Fibroblast of skin of right biceps (primary cell): Measurements from ENCODE around the gene LTV1.
A peak's percentile ranks its signal among the peaks of the same experiment; 100 is the strongest.
"Not testable (repeated sequence)": the region's sequence is repeated elsewhere in the genome, so short reads cannot be mapped to it uniquely, and the experiment has no call there.

Experiments used
- DNase-seq: peaks from one replicate; pipeline ENCODE4 v3.0.0-alpha.2; 2013

Gene LTV1

DNA sequence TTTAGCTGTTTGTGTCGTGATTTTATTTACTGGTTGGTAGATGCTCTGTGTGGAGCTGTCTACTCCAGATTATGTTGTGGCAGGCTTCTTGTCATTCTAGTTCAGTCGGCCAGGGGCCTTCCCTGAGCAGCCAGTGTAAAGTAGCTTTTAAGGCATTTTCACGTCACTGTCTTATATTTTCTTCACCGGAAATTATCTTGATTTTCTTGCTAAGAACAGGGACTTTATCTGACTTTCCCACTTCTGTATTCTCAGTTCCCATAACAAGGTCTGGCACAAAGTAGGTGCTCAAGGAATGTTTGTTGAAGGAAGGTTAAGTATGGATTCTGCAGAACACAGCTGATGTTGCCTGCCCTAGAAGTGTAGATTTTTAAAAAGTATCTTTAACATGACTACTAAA lies 868 bp downstream of the LTV1 start:
- peak; percentile 1 for DNase-seq

DNA sequence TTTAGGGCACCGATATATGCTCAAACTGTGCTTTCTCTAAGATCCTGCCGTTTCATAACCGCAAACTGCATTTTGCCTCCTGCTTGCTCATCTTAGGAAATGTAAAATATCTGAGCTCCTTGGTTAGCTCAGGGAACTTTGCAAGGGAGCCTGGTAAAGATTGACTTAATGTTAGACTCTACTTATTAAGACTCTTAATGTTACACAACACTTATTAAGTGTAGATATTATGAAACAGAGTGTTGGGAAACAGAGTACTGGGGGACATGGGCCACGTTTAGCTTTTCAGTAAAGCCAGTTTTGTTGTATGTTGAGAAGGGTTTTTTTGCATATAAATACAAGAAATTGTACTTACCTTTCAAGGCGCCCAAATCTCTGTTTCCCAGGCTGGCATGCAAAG lies 1.9 kb downstream of the LTV1 start:
- no peak for DNase-seq

DNA sequence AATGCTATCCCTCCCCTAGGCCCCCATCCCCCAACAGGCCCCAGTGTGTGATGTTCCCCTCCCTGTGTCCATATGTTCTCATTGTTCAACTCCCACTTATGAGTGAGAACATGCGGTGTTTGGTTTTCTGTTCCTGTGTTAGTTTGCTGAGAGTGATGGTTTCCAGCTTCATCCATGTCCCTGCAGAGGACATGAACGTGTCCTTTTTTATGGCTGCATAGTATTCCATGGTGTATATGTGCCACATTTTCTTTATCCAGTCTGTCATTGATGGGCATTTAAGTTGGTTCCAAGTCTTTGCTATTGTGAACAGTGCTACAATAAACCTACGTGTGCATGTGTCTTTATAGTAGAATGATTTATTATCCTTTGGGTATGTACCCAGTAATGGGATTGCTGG lies 8.6 kb downstream of the LTV1 start:
- not testable (repeated sequence) for DNase-seq

DNA sequence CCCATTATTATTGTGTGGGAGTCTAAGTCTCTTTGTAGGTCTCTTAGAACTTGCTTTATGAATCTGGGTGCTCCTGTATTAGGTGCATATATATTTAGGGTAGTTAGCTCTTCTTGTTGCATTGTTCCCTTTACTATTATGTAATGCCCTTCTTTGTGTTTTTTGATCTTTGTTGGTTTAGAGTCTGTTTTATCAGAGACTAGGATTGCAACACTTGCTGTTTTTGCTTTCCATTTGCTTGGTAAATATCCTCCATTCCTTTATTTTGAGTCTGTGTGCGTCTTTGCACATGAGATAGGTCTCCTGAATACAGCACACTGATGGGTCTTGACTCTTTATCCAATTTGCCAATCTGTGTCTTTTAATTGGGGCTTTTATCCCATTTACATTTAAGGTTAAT lies 11.9 kb downstream of the LTV1 start:
- not testable (repeated sequence) for DNase-seq

DNA sequence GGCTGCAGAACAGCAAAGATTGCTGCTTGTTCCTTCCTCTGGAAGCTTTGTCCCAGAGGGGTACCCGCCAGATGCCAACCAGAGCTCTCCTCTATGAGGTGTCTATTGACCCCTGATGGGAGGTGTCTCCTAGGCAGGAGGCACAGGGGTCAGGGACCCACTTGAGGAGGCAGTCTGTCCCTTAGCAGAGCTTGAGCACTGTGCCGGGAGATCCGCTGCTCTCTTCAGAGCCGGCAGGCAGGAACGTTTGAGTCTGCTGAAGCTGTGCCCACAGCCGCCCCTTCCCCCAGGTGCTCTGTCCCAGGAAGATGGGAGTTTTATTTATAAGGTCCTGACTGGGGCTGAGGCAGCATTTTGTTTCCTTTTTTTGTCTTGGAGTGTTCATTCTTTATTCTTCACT lies 13.6 kb downstream of the LTV1 start:
- not testable (repeated sequence) for DNase-seq

DNA sequence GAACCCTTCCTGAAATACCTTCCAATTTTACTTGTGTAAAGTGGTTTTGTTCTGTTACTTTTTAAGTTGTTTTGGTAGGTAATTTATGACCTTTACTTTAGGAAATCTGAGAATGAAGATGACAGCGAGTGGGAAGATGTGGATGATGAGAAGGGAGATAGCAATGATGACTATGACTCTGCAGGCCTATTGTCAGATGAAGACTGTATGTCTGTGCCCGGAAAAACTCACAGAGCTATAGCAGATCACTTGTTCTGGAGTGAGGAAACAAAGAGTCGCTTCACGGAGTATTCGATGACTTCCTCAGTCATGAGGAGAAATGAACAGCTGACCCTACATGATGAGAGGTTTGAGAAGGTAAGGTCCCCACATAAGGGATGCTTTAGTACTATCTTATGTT lies 14.5 kb downstream of the LTV1 start:
- no peak for DNase-seq

DNA sequence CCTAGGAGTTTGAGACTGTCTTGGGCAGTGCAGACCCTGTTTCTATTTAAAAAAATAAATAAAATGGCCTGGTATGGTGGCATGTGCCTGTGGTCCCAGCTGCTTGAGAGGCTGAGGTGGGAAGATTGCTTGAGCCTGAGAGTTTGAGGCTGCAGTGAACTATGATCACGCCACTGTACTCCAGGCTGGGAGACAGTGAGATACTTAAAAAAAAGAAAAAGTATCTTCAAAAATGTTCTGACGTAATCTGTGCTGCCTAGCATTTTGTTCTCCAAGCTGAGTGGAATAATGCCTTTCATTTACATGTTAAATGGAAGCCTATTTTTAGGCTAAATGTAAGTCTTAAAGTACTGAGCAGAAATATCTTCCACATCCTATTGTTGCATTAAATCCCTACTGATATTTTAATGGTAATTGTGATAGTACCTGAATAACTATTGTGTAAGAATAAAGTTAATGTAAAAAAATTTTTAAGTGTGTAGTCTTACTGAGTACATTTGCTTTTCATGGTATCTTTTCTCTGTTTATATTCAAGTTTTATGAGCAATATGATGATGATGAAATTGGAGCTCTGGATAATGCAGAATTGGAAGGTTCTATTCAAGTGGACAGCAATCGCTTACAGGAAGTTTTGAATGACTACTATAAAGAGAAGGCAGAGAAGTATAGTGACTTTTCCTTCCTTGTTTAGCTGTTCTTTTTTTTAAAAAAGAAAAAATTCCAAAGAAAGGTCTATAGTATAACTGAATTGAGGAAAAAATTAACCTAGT lies 16.9 kb downstream of the LTV1 start:
- DNase-seq: no peak

DNA sequence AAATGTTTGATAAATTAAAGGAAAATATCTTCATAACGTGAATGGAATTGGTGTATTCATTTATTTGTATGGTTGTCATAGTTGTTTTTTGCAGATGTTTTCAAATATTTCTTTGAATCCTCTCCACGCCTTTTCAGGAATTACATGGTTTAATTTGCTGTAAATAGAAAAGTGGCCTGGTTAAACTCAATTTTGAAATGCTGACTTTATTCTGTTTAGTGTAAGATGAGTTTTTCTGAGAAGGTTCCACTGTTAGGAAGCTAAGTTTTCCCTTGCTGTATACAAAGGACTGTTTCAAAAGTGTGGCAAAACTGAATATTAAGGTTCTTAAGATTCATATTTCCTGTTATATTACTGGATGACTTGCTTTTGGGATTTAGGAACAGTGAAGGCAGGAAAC lies 20.6 kb downstream of the LTV1 start:
- DNase-seq: no peak

DNA sequence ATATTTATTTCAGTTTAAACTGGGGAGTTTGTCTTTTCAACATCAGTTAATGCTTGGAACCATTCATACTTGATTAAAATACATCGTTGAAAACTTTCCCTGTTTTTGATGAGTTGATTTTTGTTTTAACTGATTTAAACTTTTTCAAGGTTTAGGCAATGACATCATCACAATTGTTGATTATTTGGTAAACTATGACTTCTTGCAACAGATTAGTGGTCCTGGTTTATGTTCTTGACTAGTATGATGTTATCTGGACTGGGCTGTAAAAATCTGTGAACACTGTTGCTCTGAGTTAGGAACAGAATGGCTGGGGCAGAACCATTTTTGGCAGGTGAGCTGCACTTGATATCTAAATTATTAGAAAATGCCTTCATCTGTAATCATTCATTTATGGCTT lies 21.1 kb downstream of the LTV1 start, which contains the start of gene ZC2HC1B:
Gene ZC2HC1B (plus strand): TSS at position 241 of the 400 bp plus-strand sequence. CDS start 66 bp downstream, at position 307.
- no peak for DNase-seq

DNA sequence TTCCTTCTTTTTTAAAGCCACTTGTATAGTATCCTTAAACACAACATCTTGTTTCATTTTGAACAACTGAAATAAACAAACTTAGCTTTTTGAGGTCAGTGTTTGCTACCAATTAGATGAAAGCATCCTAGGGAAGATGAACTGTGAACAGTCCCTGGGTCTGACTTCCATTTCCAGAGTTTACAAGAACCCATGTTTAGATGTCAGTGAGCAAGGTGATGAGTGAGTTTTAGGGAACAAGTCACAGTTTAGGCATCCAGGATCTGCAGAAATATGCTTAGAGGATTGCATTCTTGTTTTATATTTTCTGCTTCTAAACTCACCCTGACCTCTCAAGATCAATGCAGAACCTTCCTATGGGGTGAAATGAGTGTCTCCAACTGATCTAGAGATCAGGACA lies 24.1 kb downstream of the LTV1 start:
- peak; percentile 21 for DNase-seq

DNA sequence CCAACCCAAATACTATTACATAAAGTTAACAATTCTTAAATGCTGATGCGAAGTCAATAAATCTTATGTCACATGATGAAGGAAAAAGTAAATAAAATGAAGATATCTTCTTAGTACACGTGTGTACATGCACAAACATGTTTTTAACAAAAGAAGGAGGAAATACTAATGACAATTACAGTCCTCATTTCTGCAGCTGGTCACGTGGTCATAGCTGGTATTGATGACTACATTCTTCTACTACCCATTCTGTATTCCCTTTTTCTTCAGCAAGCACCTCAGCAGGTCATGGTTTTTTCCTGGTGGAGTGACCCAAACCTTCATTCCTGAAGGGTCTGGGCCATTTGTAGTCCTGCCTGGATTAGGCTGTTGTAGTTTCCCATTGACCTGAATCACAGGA lies 25.7 kb downstream of the LTV1 start:
- not testable (repeated sequence) for DNase-seq

DNA sequence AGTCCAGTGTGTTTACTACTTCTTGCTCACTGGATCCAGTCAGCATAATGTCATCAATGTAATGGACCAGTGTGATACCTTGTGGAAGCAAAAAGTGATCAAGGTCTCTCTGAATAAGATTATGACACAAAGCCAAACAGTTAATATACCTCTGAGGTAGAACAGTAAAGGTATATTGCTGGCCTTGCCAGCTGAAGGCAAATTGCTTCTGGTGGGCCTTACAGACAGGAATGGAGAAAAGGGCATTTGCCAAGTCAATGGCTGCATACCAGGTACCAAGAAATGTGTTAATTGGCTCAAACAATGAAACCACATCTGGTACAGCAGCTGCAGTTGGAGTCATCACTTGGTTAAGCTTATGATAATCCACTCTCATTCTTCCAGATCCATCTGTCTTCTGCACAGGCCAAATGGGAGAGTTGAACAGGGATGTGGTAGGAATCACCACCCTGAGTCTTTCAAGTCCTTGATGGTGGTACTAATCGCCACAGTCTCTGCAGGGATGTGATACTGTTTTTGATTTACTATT lies 28.1 kb downstream of the LTV1 start:
- not testable (repeated sequence) for DNase-seq

DNA sequence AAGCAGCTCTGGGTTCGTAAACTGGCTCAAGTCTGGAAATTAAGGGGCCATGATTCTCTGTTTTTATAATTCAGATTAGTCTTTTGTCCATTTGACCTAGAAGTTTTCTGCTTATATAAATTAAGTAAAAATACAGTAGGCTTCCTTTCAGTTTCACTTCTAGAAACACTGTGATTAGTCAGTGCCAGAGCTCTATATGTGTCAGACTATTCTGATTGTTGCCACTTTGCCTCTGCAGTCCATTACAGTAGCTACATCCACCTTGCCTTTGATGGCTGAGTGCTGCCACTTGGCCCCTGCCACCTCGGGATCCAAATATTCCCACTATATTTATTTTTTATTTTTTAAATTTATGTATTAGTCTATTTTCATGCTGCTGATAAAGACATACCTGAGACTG lies 29.1 kb downstream of the LTV1 start:
- no peak for DNase-seq

DNA sequence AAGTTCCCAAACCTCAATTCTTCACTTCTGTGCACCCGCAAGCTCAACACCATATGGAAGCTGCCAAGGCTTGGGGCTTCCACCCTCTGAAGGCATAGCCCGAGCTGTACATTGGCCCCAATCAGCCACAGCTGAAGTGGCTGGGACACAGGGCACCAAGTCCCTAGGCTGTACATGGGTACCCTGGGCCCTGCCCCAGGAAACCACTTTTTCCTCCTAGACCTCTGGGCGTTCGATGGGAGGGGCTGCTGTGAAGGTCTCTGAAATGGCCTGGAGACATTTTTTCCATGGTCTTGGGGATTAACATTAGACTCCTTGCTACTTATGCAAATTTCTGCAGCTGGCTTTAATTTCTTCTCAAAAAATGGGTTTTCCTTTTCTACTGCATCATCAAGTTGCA lies 30.5 kb downstream of the LTV1 start:
- DNase-seq: not testable (repeated sequence)

DNA sequence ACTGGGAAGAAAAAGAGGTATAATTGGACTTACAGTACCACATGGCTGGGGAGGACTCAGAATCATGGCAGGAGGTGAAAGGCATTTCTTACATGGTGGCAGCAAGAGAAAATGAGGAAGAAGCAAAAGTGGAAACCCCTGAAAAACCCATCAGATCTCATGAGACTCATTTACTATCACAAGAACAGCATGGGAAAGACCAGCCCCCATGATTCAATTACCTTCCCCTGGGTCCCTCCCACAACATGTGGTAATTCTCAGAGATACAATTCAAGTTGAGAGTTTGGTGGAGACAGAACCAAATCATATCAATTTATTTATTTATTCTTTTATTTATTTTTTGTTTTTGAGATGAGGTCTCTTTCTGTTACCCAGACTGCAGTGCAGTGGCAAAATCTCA lies 31.4 kb downstream of the LTV1 start:
- DNase-seq: not testable (repeated sequence)

DNA sequence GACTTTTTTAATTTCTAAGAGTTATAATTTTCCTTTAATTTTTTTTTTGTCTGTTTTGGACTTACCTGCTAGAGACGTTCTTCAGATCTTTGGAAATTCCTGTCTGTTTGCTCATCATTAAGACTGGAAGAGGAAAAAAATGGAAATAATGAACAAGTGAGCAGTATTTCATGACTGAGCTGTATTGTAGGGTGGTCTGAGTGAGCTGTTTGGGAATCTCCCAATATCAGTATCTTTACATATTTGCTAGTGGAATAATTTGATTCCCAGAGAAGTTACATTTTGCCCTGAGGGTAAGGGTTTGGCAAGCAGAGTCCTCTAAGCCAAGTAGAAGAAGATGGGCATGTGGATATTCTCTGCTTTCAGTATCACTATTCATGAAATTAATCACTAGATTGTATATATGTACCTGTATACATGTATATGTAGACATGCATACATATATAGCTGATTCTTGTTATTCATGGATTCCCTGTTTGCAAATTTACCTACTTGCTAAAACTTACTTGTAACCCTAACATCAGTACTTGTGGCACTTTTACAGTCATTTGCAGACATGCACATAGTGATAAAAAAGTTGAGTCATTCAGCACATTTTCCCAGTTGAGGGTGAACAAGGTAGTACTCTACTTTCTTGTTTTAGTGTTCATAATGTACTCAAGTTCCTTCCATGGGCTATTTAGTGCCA lies 34.6 kb downstream of the LTV1 start:
- no peak for DNase-seq

DNA sequence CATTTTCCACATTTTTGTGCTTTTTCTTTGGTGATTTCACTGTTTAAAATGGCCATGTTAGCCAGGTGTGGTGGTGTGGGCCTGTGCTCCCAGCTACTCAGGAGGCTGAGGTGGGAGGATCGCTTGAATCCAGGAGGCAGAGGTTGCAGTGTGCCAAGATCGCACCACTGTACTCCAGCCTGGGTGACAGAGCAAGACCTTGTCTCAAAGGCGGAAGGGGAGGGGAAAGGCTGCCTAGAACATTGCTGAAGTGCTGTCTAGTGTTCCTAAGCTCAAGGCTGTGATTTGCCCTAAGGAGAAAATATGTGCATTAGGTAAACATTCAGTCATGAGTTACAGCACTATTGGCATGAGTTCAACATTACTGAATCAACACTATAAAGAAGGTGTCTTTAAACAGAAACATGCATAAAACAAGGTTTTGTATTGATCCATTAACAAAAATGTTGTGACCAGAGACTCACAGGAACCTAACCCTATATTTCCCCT lies 35.2 kb downstream of the LTV1 start:
- DNase-seq: peak; percentile 6

DNA sequence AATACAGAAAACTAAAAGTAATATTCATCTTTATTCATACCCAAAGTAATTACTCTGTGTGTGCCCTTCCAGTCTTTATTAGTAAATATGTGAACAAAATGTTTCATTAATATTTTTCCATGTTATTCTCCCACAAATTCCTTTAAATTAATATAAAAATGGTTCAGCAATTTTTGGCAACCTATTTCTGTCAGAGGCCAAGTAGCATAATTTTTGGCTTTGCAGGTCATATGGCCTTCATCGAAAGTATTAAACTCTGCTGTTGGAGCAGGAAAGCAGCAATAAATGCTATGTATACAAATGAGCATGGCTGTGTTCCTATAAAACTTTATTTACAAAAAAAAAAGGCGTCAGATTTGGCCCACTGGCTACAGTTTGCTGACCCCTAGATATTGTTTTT lies 37.3 kb downstream of the LTV1 start:
- DNase-seq: no peak

DNA sequence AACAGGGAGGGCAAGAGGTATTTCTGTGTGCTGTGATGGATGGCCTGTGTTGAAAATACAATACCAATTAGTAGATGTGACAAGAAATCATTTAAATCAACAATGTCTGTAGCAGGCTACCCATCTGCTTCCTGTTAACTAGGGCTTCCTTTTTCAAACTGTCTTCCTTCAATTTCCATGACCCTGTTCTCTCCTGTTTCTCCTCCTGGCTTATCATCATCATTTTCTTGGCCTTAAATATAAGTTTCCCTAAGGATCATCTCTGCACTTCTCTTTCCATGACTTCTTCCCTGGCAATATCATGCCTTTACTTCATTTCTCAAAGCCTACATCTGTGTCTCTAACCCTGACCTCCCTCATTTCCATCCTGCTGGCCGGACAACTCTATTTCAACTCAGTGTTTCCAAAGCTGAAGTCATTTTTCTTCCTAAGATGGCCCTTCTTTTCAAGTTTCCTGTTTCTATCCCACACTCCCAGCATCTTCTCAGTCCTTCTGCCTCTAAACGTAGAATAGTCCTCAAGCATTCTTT lies 39.3 kb downstream of the LTV1 start:
- DNase-seq: no peak

DNA sequence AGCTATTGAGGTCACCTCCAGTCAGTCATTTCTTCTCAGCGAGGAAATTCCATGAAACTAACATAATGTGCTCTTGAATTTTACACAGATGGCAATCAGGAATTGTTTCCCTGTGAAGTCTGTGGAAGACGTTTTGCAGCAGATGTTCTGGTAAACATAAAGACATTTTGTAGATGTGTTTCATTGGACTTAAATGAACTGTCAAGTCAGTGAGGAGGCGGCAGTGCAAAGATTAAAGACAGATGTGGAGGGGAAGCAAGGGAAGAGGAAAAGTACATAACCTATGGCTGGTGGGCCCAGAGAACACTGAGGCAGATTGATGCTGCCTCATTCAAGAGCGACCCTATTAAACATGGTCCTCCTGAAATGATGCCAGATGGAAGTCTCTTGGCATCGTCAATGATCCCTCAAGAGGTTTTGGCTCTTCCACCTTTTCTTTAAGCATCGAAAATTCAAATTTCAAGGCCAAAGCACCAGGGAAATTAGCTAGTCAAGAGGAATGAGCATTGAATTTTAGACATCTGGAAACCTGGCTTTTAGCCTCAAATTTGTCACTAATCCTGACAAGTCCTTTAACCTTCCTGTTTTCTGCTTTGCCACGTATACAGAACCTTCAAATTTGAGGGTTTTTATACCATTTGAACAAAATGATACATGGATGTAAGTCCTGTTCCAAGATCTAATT lies 41.2 kb downstream of the LTV1 start:
- peak; percentile 10 for DNase-seq

DNA sequence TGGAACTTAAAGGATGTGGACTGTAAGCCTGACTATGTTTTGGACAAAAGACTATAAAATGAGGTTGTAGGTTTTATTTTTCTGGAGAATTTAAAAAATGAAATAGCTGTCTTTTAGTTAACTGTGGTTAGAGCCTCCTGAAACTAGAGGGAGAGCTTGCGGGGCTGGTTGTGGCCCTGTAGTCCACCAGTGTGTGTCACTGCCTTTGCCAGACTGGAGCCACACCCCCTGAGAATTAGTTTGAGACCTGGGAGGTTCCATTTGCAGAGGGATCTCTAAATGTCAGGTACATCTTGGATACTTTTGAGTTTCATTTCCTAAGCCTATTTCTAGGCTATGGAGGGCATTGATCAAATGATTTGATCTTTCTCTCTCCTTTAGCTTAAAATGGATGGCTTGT lies 42.0 kb downstream of the LTV1 start:
- DNase-seq: no peak

DNA sequence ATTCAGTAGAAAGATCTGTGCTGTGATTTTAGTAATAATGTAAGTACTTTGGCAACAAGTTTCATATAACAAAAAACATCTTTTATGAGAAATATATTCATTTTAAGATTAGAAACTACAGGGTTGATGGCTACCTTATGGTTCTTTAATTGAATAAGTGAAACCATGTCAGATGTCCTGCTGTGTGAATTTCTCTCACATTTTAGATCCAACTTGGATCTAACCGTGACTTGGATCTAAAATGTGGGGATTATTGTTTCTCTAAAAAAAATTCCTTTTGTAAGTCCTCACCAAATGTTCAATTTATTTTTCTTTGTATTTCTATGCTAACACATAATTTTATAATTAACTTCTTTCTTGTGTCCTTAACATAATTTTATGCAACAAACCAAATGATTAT lies 51.5 kb downstream of the LTV1 start:
- DNase-seq: no peak
